Stimulated activated naive CD4-positive, alpha-beta T cell treated with Interleukin-2 at 50 U/mL for 16 hours (primary cell): ENCODE data around the gene NDNF.

Experiments used
- DNase-seq: peaks from one replicate; lab custom pipeline; 2025; lab: John Stamatoyannopoulos, UW

Gene NDNF

DNA sequence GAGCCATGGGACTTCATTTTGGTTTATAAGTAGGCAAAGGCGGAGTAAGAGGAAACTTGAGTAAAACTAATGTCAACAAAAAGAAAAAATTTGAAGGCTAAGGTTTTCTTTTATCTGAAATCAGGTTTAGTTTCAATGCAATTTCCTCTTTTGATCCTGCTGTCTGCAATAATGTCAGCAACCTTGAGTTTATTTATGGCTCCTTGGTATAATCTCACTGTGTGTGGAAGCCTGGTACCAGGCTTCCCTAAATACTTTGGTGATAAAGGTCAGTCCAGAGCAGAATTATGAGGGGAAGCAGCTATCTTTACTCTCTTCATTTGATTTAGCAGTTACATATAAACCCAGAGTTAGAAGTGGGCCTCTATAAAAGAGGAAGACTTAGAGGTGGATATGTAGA is 57.8 kb downstream of the NDNF start:
- no peak for DNase-seq

DNA sequence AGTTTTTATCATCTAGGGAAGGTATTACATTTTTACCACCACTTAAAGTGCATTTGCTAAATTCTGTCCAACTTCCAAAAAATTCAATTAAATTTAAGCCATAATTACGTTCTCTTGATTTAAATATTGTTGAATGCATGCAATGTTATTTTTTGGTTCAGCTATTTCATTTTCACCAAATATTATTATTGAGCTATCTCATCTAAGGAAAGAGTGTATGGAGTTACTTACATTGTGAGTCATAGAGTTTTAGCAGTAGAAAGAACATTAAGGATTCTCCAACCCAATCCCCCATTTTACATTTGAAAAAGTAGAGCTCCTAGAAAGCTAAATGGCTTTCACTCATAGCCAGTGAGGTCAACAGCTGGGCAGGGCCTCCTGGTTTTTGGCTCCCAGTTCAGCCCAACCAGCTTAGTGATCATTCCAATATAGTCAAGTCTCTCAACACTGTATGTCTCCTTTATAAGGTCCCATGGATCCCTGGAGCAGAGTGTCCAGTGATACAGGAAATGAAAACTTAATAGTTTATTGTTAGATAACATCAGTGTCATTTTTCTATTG is 60.5 kb downstream of the NDNF start:
- DNase-seq: no peak

- no peak for DNase-seq
Observed at GRCh38 chr4:121011138-121011537, 61.2 kb downstream of the NDNF start.

DNA sequence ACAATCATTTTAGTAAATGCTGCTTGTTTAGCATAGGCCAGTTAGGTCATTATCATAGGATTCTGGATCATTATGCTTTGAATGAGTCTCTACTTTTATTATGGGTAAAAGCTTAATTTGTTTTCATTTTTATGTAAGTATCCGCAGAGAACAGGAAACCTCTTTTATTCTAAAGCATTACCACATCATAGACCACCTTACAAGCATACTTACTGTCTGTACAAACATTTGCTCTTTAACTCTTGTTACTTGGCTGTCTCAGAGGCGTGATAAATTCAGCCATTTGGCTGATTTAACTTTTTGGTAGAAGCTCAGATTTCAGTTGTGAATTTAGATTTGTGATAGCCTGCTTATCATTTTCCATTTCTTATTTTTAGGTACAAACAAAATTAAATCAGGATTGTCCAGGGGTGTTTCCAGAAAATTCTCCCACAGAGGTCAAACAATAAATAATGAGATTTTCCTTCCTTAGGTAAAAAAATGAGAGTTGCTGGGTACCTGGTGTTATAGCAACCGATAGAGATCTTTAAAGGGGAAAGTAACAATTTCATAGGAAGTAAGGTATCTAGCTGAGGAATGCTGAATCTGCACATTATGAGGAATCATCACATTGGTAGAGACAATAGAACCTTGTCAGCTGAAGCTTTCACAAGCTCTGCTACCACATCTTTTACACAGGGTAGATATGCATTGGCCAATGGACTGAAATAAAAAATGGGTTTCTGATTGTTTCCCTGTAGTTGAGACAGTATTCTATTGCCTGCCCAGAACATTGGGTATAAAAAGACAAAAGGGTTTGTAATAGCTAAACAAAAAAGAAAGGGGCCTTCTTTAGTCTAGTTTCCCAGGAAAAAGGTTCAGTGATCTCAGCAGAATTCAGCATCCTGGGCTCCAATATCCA is 62.5 kb downstream of the NDNF start:
- no peak for DNase-seq

GRCh38 chr4:121007660-121008059 is 64.7 kb downstream of the NDNF start:
- no peak for DNase-seq

GRCh38 chr4:121003863-121004262 is 68.5 kb downstream of the NDNF start:
- no peak for DNase-seq

- DNase-seq: no peak
Observed at GRCh38 chr4:120995266-120996010, 76.9 kb downstream of the NDNF start.

- no peak for DNase-seq
Observed at GRCh38 chr4:120994521-120994920, 77.8 kb downstream of the NDNF start.

DNA sequence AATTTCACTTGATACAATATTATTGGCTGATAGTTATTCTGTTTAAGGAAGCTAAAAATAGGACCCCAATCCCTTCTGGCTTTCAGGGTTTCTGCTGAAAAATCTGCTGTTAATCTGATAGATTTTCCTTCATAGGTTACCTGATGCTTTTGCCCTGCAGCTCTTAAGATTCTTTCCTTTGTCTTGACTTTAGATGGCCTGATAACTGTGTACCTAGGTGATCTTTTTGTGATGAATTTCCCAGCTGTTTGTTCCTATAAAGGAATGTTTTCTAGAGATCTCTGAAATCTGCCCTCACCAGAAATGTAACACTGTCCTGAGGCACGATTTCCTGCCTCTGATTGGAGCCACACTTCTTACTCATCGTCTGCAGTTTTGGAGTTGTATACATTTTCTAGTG is 80.5 kb downstream of the NDNF start:
- no peak for DNase-seq

GRCh38 chr4:120990246-120990645 is 82.1 kb downstream of the NDNF start:
- no peak for DNase-seq
